Superior temporal gyrus (tissue), 1 donor: ENCODE measurements around the gene RASSF7.

ENCODE experiments used
- DNase-seq: peaks from one replicate; pipeline ENCODE4 v3.0.0-alpha.2; 2016; ENCODE audit errors: extremely low spot score

Gene RASSF7

DNA sequence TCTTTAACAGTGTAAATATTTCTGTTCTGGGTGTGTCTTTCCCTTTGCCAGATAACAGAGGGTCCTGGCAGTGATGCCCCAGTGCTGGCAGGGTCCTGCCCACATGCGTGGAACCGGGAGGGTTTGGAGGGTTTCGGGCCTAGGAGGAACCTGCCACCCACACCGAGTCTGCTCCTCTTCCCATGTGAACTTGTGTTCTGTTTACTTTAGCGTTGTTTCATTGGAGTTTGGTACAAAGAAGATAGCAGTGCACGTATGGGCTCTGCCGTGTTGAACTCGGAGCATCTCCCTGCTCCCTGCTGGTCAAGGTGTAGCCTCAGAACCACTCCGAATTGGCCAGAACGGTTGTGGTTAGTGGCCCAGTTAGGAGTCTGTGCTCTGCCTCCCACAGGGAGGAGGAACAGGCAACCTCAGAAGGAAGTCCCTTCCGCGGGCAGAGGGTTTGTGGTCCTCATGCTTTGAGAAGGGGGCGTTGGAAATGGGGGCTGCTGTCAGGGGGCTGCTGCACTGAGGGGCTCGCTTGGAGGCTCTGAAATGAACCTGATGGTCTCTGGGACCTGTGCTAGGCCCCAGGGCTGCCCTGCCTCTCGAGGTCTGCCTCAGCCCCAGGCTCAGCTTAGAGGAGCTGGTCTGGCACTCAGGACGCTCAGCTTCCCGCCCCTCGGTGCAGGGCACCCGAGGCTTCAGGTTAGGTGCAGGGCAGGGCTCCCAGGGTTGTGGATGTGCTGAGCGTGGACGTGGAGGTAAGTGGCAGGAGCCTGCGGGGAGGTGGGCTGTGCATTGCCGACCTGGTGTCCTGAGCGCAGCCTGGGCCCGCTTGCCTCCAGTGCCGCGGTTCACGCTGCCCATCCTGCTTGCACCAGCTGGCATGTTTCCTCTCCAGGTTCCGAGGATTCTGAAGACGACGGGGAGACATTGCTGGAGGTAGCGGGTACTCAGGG is 25.9 kb downstream of the RASSF7 start:
- DNase-seq: no peak

DNA sequence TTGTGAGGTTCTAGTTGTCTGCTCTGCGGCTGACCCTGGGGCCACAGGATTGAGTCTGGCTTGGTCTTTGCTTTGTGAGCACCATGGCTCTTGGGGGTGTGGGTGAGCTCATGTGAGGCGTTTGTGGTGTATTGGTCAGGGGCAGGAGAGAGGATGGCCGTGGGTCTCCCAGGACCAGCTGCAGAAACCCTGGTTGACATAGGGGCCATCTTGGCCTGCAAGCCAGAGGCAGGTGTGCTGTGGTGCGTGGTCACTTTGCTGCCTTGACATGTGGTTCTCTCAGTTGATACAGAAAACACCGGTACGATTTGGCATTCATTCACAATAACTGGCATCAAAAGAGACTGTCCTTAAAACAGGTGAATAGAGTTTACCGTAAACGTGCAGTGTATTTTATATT is 26.8 kb downstream of the RASSF7 start:
- no peak for DNase-seq

DNA sequence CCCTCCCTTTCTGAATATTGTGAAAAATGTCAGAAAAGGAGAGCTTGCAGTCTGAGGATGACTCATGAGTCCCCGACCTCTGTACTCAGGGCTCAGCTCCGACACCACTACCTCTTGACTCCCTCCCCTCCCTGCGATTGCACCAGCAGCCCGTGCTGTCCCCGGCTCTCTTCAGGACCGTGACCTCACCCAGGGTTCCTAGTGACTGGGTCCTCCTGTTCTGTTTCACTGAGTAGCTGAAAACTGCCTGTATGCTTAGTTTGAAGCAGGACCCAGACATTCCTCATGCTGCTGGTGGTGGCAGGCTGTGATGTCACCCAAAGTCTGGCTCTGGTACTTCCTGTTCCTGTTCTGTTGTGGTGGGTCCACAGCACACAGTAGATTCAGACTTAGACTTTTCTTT is 27.2 kb downstream of the RASSF7 start:
- no peak for DNase-seq

DNA sequence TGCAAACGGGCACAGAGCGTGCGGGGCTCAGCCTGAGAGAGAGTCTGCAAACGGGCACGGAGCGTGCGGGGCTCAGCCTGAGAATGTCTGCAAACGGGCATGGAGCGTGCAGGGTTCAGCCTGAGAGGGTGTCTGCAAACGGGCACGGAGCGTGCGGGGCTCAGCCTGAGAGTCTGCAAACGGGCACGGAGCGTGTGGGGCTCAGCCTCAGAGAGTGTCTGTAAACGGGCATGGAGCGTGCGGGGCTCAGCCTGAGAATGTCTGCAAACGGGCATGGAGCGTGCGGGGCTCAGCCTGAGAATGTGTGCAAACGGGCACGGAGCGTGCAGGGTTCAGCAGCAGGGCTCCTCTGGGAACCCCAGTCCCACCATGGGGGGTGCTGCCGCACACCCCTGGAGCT is 29.0 kb downstream of the RASSF7 start:
- no peak for DNase-seq

DNA sequence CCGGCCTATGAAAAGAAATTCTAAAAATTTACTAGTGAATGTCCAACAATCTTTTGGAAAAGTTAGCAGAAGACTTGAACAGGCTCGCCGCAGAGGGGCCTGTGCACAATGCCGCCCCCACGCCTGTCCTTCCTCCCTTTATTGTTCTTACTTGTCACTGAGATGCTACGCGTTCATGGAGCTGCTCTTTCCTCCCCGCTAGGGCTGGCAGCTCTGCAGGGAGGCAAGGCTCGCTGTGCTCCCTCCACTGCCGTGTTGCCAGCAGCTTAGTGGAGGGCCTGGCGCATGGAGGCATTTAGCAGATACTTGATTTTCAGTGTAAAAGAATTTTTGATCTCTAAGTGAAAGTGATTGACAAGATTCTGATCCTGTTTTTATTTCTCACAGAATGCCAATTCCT is 30.2 kb downstream of the RASSF7 start:
- DNase-seq: no peak

DNA sequence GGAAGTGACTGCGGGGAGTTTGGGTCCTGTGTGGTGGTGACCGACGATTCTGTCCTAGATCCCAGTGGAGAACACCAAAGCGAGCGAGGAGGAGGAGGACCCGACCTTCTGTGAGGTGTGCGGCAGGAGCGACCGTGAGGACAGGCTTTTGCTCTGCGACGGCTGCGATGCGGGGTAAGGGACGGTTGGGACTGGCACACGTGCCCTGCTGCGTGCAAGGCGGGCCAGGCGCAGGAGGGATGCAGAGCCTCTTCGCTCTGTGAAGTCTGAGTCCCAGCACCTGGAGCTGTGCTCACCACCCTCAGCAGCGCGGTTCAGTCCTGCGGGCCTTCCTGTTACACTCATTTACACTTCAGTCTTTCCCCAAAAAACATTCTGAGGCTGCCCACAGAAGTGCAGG is 31.7 kb downstream of the RASSF7 start:
- no peak for DNase-seq

DNA sequence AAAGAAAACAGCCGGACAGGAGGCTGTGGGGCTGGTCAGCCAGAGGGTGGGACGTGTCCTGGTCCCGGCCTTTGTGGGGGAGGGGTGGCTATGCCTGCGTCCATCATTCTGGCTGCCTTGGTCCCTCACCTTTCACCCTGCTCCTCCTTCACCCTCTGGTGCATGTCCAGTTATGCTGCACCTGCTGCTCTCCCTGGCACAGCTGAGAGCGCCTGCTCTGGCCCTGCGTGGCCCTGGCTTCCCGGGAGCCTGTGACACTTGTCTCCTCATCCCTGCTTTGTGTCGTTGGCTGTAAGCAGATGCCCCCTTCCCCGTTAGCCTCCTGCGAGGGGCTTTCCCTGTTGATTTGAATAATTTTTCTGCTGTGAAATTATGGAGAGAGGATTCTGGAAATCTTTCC is 32.1 kb downstream of the RASSF7 start:
- DNase-seq: no peak

DNA sequence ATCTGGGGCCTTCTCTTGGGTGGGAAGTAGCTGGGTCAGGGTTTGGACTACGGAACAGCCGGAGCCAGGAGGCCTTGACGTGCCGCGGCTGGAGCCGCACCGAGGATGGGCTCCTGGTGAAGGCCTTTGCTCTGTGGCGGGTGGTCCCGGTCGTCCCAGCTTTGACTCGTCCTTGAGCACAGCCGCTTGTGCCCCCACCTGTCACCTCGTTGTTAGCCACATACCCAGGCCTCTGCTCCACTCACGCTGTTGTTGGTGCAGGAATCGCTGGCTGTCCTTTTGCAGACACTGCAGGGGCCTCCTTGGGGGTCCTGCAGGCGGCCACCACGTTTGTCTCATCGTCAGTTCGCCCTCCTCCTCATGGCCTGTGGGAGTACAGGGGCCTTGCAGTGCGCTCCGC is 32.6 kb downstream of the RASSF7 start:
- DNase-seq: no peak

DNA sequence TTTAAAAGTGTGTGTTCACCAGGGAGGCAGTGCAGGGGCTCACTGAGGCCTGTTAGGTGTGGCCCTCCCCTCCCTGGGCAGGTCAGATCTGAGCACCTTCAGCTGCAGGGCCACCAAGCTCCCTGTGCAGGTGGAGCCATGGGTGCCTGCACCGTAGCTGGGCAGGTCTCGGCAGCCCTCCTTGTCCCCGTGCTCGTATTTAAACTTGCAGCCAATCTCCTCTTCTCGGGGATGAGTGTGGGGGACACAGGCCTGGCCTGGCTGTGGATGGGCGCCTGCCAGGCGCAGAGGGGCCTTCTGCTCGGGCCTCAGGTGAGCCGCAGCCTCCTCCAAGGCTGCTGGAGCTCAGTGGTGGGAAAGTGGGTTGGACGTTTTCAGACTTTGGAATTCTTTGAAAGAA is 34.6 kb downstream of the RASSF7 start:
- DNase-seq: no peak

DNA sequence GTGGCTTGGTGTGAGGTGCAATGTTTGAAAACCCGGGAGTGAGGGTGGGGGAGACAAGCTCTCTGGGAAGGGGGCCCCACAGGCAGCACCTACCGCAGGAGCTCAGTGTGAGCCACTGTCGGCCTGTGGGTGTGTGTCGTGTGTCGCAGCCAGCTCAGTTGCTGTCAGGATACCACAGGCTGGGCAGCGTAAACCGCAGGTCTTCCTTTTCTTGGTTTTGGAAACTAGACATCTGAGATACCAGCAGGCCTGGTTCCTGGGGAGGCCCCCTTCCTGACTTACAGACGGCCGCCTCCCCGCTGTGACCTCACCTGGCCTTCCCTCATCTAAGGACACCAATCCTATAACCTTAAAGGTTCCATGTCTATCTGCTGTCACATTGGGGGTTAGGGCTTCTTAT is 35.6 kb downstream of the RASSF7 start:
- DNase-seq: no peak

DNA sequence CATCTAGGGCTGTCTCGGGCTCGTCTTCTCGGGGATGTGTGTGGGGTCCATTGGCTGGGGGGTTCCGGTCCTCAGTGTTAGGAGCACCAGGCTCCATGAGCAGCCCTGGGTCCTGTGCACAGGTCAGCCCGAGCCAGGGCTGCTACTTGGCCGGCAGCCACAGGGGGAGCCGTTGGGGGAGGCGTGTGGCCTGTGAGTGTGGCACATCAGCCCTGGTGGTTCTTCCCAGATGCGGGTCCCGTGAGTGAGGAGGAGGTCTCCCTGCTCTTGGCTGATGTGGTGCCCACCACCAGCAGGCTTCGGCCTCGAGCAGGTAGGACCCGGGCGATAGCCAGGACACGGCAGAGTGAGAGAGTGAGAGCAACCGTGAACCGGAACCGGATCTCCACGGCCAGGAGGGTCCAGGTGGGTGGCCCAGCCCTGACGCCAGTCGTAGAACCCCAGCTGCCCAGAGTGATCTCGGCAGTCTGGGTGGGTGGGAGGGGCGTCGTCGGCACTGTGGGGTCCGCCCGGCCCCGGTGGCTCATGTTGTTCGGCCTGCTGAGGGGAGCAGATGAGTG is 36.5 kb downstream of the RASSF7 start:
- DNase-seq: no peak

DNA sequence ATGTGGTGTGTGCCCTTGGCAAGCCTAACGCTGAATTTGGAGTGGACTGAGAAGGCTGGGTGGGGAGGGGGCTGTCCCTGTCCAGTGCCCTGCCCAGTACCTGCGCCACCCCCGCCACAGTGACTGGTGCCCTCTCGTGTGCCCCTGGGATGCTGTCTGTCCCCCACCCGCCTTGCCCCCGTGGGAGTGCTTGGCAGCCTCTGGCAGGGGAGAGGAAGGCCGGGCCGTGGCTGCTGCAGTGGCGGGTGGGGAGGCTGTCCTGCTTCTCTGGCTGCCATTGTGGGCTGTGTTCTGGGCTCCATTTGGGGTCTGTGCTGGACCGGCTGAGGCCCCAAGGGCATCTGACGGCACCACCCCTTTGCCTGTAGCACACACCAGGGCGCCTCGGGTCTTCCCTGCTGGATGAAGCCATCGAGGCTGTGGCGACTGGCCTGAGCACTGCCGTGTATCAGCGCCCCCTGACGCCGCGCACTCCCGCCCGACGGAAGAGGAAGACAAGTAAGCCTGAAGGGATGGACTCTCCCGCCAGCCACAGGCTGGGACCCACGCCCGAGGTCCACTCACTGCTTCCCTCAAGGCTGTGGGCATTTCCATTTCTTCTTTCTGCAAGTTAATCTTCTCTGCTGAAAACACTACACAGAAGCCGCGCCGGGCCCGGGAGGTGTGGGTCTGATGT is 37.4 kb downstream of the RASSF7 start:
- no peak for DNase-seq

DNA sequence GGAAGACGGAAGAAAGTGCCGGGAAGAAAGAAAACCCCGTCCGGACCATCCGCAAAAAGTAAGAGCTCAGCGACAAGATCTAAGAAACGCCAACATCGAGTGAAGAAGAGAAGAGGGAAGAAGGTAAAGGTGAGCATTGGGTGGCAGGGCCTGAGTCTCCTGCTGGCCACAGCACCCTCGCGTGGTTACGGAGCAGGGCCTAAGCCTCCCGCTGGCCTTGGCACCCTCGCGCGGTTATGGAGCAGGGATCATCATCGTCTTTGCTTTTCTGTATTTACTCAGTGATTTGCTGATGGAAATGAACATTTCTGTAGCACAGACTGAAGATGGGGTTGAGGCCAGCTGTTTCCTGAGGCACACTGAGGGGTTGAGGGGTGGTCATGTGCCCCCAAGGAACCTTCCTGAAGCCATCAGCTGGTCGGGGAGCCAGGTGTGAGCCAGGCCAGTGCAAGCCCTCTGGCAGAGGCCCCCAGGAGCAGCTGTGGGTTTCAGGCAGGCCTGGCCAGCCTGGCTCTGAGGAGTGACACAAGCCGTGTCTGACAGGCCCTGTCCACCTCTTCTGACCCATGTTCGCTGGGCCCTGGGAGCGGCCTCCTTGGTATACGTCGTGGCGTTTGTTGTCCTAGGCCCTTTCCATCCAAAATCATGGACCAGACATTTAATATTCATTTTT is 40.9 kb downstream of the RASSF7 start:
- DNase-seq: no peak

DNA sequence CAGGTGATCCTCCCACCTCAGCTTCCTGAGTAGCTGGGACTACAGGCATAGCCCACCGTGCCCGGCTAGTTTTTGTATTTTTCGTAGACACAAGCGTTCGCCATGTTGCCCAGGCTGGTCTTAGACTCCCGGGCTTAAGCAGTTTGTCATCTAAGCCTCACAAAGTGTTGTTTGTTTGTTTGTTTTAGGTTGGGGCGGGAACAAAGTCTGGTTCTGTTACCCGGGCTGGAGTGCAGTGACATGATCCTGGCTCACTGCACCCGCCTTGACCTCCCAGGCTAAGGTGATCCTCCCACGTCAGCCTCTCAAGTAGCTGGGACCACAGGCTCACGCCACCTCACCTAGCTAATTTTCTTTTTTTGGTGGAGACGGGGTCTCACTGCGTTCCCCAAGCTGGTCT is 42.4 kb downstream of the RASSF7 start:
- DNase-seq: no peak

DNA sequence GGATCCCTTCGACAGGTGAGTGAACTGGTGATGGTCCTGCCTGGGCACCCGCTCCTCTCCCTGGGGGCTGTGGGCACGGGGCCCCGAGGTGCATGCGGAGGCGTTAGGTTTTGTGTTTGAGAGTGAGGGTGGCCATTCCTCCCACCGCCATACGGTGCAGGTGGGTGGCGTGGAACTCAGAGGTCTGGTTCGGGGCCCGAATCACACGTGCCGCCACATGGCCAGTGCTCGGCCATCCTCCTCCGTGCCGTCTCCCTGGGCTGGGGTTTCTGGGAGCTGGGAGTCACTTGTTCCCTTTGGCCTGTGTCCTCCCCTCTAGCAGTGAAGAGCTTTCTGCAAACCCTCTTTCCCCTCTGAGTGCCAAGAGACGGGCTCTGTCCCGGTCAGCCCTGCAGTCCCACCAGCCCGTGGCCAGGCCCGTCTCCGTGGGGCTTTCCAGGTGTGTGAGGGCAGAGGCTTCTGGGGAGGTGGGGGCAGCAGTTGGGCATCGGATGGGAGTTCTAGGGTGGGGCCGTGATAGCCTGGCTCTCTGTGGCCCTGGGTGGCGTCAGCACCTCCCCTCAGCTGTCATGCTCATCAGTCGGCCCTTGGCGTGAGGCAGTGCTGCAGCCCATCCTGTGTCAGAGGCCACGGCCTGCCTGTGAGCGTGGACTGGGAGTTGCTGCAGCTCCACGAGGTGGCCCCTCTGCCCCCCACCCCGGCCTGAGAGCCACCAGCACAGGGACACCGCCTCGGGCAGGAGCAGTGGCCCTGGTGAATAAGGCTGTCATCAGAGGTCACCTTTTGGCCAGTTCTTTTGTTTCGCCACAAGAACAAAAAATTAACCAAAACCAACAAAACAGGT is 44.7 kb downstream of the RASSF7 start:
- DNase-seq: no peak

DNA sequence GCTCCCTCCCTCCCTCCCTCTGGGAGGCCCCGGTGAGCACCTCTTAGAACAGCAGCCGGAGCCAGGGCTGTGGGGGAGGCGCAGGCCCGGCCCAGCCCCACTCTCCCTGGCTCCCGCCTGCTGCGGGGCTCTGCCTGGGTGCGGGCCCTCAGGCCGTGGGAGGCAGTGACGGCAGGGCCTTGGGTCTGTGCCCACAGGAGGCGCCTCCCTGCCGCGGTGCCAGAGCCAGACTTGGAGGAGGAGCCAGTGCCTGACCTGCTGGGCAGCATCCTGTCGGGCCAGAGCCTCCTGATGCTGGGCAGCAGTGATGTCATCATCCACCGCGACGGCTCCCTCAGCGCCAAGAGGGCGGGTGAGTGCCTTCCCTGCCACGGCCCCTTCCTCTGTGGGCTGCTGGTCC is 45.5 kb downstream of the RASSF7 start:
- no peak for DNase-seq

DNA sequence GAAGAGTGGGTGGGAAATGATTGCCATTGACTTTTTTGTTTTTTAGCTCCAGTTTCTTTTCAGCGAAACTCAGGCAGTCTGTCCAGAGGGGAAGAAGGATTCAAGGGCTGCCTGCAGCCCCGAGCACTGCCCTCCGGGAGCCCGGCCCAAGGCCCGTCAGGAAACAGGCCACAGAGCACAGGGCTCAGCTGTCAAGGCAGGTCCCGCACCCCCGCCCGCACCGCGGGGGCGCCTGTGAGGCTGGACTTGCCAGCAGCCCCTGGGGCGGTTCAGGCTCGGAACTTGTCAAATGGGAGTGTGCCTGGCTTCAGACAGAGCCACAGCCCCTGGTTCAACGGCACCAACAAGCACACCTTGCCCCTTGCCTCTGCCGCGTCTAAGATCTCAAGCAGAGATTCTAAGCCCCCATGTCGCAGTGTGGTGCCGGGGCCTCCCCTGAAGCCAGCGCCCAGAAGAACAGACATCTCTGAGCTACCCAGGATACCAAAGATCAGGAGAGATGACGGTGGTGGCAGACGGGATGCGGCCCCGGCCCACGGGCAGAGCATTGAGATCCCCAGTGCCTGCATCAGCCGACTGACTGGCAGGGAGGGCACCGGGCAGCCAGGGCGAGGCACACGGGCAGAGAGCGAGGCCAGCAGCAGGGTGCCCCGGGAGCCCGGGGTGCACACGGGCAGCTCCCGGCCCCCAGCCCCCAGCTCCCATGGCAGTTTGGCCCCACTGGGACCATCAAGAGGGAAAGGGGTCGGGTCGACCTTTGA is 46.4 kb downstream of the RASSF7 start:
- no peak for DNase-seq

DNA sequence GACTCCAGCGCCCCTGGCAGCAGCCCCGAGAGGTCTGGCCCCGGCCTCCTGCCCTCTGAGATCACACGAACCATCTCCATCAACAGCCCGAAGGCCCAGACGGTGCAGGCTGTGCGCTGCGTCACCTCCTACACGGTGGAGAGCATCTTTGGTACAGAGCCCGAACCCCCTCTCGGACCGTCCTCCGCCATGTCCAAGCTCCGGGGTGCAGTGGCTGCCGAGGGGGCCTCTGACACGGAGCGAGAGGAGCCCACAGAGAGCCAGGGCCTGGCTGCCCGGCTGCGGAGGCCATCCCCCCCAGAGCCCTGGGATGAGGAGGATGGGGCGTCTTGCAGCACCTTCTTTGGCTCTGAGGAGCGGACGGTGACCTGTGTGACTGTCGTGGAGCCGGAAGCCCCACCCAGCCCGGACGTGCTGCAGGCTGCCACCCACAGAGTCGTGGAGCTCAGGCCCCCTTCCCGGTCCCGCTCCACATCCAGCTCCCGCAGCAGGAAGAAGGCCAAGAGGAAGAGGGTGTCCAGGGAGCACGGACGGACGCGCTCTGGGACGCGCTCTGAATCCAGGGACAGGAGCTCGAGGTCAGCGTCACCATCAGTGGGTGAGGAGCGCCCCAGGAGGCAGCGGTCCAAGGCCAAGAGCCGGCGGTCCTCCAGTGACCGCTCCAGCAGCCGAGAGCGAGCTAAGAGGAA is 47.3 kb downstream of the RASSF7 start:
- DNase-seq: no peak

DNA sequence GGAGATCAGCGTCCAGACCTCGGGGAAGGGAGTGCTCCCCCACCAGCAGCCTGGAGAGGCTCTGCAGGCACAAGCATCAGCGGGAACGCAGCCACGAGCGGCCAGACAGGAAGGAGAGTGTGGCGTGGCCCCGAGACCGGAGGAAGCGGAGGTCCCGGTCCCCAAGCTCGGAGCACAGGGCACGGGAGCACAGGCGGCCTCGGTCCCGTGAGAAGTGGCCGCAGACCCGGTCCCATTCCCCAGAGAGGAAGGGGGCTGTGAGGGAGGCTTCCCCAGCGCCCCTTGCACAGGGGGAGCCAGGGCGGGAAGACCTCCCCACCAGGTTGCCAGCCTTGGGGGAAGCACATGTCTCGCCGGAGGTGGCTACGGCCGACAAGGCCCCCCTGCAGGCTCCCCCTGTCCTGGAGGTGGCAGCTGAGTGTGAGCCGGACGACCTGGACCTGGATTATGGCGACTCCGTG is 48.1 kb downstream of the RASSF7 start:
- DNase-seq: no peak

DNA sequence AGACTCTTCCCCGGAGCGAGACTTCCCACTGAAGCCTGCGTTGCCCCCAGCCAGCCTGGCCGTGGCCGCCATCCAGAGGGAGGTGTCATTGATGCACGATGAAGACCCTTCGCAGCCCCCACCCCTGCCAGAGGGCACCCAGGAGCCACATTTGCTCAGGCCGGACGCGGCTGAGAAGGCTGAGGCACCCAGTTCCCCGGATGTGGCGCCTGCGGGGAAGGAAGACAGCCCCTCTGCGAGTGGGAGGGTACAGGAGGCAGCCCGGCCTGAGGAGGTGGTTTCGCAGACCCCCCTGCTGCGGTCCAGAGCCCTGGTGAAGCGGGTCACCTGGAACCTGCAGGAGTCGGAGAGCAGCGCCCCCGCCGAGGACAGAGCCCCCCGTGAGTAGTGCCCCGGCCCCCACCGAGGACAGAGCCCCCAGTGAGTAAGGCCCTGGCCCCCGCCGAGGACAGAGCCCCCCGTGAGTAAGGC is 48.6 kb downstream of the RASSF7 start:
- DNase-seq: no peak
